ENCODE results near the gene PCDHGA2.
"Not testable (repeated sequence)": the region's sequence is repeated elsewhere in the genome, so short reads cannot be mapped to it uniquely, and the experiment has no call there.

Gene PCDHGA2

GRCh38 chr5:141349917-141350619 lies 11.5 kb downstream of the PCDHGA2 start, which contains the start of gene PCDHGB1:
Gene PCDHGB1 (plus strand): TSS chr5:141350099. CDS start chr5:141350261, 162 bp downstream.
- peak; percentile 66 to 71 for DNase-seq

DNA sequence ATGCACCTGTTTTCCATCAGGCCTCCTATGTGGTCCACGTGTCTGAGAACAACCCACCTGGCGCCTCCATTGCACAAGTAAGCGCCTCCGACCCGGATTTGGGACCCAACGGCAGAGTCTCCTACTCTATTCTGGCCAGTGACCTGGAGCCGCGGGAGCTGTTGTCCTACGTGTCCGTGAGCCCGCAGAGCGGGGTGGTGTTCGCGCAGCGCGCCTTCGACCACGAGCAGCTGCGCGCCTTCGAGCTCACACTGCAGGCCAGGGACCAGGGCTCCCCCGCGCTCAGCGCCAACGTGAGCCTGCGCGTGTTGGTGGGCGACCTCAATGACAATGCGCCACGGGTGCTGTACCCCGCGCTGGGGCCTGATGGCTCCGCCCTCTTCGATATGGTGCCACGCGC lies 13.0 kb downstream of the PCDHGA2 start:
- no peak for DNase-seq

GRCh38 chr5:141354900-141355469 lies 16.4 kb downstream of the PCDHGA2 start, which contains the start of gene PCDHGA4:
Gene PCDHGA4 (plus strand): TSS chr5:141355021. CDS start chr5:141355108, 87 bp downstream.
- no peak for DNase-seq

- no peak for DNase-seq
Observed at GRCh38 chr5:141355641-141356040, 17.1 kb downstream of the PCDHGA2 start.

DNA sequence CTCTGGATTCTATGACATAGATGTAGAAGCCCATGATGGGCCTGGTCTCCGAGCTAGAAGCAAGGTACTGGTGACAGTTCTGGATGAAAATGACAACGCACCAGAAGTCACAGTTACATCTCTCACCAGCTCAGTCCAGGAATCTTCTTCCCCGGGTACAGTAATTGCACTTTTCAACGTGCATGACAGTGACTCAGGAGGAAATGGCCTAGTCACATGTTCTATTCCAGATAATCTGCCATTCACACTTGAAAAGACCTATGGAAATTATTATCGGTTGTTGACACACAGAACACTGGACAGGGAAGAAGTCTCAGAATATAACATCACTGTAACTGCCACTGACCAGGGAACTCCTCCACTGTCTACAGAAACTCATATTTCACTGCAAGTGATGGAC lies 17.6 kb downstream of the PCDHGA2 start:
- no peak for DNase-seq

GRCh38 chr5:141356950-141357349 lies 18.4 kb downstream of the PCDHGA2 start:
- no peak for DNase-seq

DNA sequence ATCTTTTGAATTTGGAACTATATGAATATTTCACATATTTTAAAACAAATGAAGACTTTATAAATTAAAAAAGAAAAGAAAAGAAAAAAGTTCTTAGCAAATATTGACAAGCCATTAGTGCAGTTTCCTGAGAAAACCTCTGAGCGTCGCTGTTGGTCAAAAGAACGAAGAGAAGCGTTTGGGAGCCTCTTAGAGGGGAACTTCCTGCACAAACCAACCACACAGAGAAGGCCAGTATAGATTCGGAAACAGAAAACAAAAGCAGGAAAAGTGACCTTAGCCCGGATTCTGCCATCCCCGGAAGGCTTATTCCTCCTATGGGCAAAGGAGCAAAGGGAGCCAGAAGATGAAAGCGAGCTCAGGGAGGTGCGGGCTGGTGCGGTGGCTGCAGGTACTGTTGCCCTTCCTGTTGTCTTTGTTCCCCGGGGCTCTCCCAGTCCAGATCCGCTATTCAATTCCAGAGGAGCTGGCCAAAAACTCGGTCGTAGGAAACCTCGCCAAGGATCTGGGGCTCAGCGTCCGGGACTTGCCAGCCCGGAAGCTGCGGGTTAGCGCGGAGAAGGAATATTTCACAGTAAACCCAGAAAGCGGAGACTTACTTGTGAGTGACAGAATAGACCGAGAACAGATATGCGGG lies 21.3 kb downstream of the PCDHGA2 start, which contains the start of gene PCDHGB2:
PCDHGB2 (plus strand) TSS at position 205 of the 637 bp plus-strand sequence; CDS start at position 347, 142 bp downstream.
- no peak for DNase-seq

GRCh38 chr5:141360685-141361084 lies 22.1 kb downstream of the PCDHGA2 start:
- no peak for DNase-seq

DNA sequence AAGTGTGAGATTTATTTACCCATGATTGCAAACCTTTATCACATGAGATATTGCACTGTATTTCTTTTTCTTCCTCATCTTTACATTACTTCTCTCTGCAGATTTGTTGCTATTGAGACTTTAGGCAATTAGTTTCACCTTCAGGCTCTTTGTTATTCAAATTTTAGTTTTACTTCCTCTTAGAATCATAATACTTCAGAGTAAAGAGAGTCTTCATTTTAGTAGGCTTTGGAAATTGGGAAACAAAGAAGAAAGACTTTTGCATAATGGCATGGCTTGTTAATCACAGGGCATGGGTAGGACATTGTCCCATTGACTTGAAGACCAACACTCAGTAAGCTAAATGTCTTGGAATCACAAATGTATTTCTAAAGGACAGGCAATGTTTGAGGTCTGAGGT lies 24.2 kb downstream of the PCDHGA2 start:
- DNase-seq = no peak

- no peak for DNase-seq
Observed at GRCh38 chr5:141363952-141364660, 25.5 kb downstream of the PCDHGA2 start, which contains the start of gene PCDHGA5. Gene PCDHGA5 (plus strand): TSS chr5:141364162. CDS start chr5:141364331, 169 bp downstream.

- DNase-seq = no peak
Observed at GRCh38 chr5:141366016-141366896, 27.7 kb downstream of the PCDHGA2 start.

DNA sequence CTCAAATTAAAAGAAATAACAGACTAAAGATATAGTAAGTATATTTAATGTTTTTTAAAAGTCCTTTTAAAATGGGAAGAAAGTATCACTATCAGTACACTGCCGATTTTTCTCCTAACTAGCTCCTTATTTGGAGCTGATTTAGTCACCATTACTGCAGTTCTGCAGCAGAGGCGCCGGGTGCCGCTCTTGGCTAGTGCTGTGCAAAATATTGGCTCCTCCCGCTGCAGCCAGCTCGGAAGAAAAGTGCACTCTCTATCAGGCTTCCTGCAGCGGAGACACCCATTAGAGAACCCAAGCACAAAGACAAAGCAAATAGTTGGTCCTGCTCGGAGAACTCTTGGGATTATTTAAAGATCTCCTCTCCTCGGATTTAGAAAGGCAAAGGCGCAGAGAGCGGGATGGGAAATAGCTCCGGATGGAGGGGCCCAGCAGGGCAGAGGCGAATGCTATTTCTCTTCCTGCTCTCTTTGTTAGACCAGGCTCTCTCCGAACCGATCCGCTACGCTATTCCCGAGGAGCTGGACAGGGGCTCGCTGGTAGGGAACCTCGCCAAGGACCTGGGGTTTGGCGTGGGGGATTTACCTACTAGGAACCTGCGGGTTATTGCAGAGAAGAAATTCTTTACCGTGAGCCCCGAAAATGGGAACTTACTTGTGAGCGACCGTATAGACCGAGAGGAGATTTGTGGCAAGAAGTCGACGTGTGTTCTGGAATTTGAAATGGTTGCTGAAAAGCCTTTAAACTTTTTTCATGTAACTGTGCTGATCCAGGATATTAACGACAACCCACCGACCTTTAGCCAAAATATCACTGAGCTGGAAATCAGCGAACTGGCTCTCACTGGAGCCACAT lies 31.7 kb downstream of the PCDHGA2 start, which contains the start of gene PCDHGB3:
PCDHGB3 (plus strand) TSS at position 249 of the 855 bp plus-strand sequence; CDS start at position 402, 153 bp downstream.
- no peak for DNase-seq

GRCh38 chr5:141371572-141372475 lies 33.3 kb downstream of the PCDHGA2 start:
- DNase-seq = no peak

GRCh38 chr5:141373673-141374317 lies 35.2 kb downstream of the PCDHGA2 start, which contains the start of gene PCDHGA6:
Gene PCDHGA6 (plus strand): TSS chr5:141373891. CDS start chr5:141374084, 193 bp downstream.
- DNase-seq = no peak

DNA sequence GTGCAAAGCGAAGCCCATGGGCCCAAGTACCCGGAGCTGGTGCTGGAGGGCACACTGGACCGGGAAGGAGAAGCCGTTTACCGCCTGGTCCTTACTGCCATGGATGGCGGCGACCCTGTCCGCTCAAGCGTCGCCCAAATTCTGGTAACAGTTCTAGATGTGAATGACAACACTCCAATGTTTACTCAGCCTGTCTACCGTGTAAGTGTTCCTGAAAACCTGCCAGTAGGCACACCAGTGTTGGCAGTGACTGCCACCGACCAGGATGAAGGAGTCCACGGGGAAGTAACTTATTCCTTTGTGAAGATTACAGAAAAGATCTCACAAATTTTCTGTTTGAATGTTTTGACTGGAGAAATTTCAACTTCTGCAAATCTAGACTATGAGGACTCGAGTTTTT lies 36.1 kb downstream of the PCDHGA2 start:
- no peak for DNase-seq

GRCh38 chr5:141375444-141376155 lies 37.0 kb downstream of the PCDHGA2 start:
- DNase-seq = not testable (repeated sequence)

- DNase-seq = no peak
Observed at GRCh38 chr5:141382469-141383294, 44.1 kb downstream of the PCDHGA2 start, which contains the start of gene PCDHGA7. Gene PCDHGA7 (plus strand): TSS chr5:141382742. CDS start chr5:141382900, 158 bp downstream.
